ENCODE results near the gene EPB41L2.

The EPB41L2 gene

DNA sequence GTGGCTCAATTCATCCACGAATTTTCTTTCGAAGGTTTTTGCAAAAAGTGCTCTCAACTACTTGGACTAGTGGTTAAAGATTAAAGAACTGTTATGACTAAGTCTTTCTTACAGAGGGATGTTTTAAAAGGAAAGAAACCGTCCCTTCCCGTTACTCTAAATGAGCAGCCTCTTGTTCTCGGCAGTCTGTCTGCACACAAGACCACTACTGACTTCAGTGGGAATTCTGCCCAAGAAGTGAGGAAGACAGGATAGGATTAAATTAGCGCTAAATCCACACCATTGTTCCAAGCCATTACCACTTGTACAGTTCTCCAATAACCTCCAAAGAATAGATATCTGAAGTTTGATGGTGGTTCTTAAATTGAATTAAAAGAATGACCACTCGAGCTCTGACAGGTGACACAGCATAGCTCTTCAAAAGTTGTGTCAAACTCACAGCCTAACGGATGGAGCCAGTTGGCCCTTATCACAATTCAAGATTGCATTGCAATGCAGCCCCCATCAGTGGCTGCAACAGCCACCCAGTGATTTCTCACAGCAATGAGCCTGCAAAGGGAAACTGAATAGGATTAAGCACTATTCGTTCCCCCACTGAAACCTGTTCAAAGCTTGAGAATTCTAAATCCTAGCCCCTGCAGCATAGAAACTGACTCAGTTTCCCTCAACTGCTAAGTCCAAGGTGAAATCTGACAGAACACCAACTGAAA, 1.8 kb downstream of the EPB41L2 start:
- no peak for DNase-seq

GRCh38 chr6:131060311-131060710, 2.7 kb downstream of the EPB41L2 start:
- no peak for DNase-seq

GRCh38 chr6:131059486-131059885, 3.6 kb downstream of the EPB41L2 start:
- no peak for DNase-seq

GRCh38 chr6:131058236-131058635, 4.8 kb downstream of the EPB41L2 start:
- no peak for DNase-seq

- no peak for DNase-seq
These were observed 8.4 kb downstream of the EPB41L2 start for GRCh38 chr6:131054392-131055250.

DNA sequence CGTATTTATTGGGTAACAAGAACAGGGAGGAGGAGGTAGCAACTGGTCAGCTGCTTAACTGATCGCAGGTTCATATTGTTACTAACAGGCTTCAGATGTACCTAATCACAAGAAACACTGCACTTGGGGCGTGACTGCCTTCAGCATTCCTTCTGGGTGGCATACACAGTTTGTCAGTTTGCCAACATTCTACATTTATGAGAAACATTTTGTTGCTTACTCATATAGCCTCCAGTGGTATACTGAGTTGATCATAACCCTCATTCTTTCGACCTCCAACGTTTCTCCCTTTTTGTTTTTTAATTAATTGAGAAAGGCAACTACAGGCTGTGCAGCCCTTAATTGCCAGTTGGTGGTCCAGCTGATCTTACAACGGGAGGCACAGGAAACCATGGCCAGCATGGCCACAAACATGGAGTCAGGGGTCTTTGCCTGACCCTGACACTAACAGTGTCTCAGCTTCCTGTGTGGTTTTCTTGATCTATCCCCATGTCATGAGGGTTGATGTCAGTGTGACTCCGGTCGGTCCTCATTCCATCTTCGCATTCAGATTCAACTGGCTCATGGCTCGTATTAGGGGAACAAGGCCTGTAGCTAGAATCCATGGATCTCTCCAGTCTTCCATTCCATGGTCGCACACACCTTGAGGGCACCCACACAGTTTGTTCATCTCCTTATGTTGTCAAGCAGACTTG, 9.4 kb downstream of the EPB41L2 start:
- DNase-seq, result no peak

DNA sequence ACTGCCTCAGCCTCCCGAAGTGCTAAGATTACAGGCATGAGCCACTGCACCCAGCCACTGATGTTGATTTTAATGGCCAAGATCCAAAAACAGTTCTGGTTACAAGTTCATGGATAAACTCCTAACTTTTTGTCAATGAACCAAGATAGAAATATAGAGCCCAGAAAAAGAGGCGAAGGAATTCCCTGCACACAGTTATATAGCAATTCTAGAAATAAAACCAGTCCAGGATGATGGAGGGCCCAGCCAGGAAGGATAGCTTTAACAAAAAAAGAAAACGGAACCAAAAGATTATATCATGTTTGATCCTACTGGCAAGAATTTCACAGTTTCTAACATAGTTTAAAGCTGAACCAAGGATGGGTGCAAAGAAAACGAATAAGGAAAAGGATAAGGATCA, 10.9 kb downstream of the EPB41L2 start:
- DNase-seq, result no peak

DNA sequence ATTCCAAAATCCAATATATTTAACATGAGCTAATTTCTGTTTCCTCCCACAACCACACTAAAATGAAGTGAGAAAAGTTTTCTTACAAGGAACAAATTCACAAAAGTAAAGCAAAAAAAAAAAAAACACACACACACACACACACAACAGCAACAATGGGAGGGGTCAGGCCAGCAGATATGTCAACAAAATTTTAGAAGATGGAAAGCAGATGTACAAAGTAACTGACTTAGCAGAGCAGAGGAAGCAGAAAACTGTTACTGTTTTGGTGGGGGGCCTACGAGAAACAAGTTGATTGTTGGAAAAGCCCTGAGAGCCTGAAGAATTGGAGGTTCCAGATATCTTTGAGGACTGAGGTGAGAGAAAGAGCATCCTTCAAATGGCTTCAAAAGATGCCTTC, 11.7 kb downstream of the EPB41L2 start:
- DNase-seq, result no peak

GRCh38 chr6:131049608-131050007, 13.4 kb downstream of the EPB41L2 start:
- no peak for DNase-seq

- DNase-seq, result no peak
These were observed 14.0 kb downstream of the EPB41L2 start for GRCh38 chr6:131048933-131049515.

DNA sequence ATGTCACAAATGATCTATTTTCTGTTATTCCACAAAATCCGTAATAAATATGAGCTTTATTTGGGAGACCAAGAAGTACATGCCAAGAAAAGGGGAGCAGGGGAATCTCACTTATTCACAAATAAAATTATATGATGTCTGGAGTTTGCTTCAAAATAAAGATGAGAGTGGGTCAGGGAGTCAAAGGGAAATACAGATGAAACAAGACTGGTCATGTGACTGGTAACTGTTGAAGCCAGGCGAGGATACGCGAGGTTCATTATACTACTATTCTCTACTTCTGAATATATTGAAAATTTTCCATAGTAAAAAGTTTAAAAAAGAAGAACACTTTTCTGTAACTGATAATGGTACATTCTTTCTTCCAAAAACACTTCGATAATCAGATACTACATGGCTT, 14.6 kb downstream of the EPB41L2 start:
- no peak for DNase-seq

GRCh38 chr6:131045139-131045538, 17.9 kb downstream of the EPB41L2 start:
- DNase-seq, result no peak

GRCh38 chr6:131043902-131044447, 19.1 kb downstream of the EPB41L2 start:
- DNase-seq, result no peak

DNA sequence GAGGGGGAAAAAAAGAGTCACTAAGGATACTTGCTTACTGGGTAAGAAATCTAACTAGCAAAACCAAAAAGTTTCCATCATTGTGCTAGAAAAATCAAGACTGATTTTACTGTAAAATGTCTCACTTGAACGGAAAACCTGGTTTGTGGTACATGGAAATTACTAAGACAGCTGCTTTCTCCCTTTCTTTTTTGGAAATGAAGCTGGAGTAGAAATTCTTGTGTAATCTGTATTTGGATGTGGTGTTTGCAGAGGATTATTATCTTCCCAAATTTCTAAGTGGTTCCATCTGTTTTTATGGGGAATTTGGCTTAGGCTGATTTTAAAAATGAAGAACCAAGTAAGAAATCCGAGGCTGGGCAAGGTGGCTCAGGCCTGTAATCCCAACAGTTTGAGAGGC, 20.4 kb downstream of the EPB41L2 start:
- no peak for DNase-seq

GRCh38 chr6:131041814-131042213, 21.2 kb downstream of the EPB41L2 start:
- DNase-seq, result no peak

GRCh38 chr6:131040866-131041265, 22.2 kb downstream of the EPB41L2 start:
- no peak for DNase-seq

GRCh38 chr6:131039345-131039680, 23.7 kb downstream of the EPB41L2 start:
- DNase-seq, result no peak

DNA sequence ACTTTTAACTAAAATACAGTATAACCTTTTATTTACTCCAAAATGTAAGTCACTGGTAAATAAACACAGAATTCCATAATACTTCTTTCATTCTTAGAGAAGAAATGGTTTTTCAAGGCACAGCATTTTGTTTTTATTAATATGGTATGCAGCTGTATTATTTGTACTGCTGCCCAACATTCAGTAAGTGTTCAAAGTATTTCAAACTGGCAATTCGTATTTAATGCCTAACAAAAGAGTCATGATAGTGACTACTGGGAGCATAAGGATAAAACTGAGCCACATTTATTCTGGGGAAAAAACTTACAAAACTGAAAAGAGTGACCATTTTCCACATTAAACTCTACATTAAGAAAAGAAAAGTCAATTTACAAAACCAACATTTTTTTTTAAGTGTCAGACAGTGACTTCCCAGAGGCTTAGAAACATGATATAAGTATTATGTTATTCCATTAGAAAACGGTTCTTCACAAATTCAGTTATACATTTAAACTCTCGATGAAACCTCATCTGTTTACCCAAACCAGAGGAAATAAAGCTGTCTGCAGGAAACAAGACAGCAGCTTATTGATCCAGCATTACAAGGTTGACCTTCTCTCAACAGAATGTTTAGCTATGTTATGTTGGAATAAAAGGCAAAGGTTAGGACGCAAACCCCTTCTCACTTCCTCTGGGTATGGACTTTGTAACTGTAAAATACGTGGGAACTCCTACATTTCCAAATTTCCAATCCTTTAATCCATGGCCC, 24.3 kb downstream of the EPB41L2 start:
- DNase-seq, result no peak

DNA sequence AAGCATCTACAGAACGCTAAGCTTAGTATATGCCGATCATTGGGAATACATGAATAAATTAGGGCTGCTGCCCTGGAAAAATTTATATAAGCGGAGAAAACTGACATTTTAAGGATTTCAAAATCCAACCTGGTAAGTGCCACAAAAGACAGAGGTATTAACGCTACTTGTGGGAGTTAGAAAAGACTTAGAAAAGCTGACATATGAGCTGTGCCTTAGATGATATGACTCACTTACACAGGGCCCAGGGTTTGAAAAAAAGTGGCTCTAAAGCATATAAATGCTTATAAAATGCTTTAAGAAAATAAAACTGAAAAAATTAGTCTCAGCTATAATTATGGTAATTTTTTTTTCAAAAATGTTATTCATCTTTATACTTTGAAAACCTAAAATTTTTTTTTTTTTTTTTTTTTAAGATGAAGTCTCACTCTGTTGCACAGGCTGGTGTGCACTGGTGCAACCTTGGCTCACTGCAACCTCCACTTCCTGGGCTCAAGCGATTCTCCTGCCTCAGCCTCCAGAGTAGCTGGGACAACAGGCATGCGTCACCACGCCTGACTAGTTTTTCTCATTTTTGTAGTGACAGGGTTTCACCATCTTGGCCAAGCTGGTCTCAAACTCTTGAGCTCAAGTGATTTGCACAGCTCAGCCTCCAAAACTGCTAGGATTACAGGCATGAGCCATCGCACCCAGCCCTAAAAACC, 25.7 kb downstream of the EPB41L2 start:
- no peak for DNase-seq

DNA sequence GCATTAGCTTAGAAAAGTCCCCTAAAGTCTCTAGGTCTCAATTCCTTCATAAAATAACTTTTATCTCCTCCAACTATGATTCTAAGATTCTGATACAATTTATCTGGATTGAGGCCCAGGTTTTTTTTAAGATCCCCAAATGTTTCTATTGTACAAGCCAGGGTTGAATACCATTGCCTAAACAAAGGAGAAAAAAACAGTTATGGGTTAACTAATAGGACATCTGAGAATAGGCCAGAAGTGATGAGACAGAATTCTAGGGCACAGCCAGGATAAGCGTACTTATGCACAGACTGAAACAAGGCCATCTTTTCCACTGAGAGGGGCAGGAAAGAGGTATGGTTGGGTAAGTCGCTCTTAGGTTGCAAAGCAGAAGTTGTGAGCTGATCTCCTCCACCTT, 26.4 kb downstream of the EPB41L2 start:
- DNase-seq, result no peak

DNA sequence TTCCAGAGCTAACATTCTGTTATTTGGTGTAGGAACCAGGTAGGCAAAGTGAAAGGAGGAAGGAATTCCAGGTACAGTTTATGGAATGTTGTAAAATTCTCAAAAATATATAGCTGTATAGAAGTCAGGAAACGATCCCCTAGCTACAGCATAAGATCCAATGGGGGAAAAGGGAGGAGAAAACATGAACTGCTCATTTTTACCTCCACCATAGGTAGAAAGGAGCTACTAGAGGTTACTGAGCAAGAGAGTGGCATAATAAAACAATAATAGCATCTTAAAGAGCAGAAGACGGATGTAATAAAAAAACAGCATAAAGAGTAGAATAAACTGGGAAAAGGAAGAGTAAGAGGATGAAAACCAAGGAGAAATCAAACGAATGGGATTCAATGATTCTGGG, 26.9 kb downstream of the EPB41L2 start:
- no peak for DNase-seq

GRCh38 chr6:131035582-131035981, 27.5 kb downstream of the EPB41L2 start:
- DNase-seq, result no peak
